Activated CD4-positive, CD25-positive, alpha-beta regulatory T cell treated with anti-CD3 and anti-CD28 coated beads, Interleukin-2, amount 50 U/mL, for 24 hours (primary cell): ENCODE data around the gene KIF1C.
"Not testable (repeated sequence)": the region's sequence is repeated elsewhere in the genome, so short reads cannot be mapped to it uniquely, and the experiment has no call there.

ENCODE experiments used
- ATAC-seq, 2 donors: fragments of 150-1000 bp; cut with Tn5 transposase; one replicate each; pipeline ENCODE4 v1.10.0; 2021; ENCODE audit warnings: mild to moderate bottlenecking in 1 of 2, moderate library complexity in 1 of 2

The KIF1C gene

DNA sequence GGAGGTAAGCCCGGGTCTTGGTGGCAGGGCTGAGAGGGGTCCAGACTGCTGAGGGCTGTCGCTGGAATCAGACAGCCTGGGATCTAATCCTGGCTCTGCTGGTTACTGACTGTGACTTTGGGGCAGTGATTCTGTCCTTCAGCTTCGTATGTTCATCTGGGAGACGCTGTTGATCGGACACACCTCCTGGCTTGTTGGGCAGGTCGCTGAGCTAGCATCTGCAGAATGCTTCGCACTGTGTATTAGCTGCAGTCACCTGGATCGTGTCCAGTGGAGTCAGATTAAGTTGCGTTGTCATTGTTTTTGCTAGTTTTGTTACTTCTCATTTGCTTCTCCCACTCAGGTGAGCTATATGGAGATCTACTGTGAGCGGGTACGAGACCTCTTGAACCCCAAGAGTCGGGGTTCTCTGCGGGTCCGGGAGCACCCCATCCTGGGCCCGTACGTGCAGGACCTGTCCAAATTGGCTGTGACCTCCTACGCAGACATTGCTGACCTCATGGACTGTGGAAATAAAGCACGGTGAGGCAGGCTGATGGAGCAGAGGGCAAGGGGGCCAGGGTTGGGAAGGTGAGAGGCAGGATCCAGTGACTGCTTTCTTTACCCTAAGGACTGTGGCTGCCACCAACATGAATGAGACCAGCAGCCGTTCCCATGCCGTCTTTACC, 4.5 kb downstream of the KIF1C start:
- no peak for ATAC-seq

DNA sequence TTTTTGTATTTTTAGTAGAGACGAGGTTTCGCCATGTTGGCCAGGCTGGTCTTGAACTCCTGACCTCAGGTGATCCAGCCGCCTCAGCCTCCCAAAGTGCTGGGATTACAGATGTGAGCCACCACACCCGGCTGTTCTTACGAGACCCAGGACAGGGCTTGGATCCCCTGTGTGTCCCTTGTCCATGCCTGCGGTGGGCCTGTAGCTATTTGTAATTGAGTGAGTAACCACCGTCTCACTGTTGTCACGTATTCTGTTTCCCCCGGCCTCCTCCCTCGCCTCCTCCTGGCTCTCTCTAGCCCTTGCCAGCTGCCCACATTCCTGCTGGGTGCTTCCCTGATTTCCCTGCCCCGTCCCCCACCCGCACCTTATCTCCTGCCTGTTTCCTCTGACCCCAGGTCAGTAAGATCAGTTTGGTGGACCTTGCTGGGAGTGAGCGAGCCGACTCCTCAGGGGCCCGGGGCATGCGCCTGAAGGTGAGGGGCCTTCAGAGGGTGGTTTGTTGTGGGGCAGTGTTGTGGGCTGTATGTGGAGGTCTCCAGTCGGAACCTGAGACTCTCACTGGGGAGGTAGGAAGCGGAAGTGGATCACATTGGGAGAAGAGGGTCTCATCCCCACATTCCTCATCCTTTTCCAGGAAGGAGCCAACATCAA, 5.6 kb downstream of the KIF1C start:
- ATAC-seq = no peak

DNA sequence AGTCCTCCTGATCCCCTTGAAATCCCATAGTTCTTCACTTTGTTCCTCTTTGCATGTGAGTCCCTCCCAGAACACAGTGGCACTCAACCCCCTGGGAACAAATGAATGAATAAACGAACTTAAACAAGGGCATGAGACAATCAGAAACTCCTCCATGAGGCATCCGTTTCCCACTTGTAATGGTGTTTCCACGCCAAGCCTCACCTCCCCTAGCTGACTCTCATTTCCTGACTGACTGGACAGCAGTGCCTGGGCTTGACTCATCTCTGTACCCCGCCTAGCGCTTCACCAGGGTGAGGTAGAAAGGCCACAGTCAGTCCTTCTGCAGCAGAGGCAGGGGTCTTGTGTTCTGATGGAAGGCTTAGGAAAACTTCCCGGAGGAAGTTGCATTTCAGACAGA, 14.2 kb downstream of the KIF1C start:
- ATAC-seq = peak; percentile 55 to 76

DNA sequence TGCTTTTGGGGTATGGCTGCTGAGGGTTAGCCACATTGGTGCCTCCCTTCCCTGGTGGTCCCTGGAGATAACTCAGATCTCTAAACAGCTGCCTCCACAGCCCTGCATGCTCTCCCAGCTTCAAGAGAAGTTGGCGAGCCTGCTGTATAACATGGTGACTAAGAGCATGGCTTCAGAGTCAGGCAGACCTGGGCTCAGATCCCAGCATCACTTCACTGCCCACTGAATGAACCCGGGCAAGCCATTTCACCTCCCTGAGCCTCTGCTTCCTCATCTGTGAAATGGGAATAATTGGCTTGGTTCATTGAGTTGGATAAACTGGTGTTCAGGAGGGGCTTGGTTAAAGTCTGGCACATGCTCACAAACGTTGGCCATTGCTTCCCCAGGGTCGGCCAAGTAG, 16.6 kb downstream of the KIF1C start:
- ATAC-seq = no peak

DNA sequence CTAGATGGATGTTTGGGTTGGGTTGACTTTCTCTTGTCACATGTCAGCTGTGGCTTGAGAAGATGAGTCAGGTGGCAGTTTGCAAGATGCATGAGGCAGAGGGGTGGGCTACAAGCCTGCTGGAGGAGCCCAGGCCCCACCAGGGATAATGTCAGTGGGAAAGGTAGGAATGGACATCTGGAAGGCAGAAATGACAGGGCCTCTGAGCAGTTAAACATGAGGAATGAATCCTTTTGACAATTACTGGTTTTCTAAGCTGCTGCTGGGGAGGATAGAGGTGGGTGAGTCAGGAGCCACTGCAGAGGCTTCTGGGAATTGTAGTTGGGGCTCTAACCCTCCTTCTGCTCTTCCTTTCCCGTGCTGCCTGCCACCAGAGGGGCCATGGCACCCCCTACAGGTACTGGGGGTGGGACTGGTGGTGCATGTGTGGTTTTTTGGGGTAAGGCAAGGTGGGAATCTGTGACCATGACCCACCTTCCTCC, 21.8 kb downstream of the KIF1C start:
- peak; percentile 90 to 91 for ATAC-seq

DNA sequence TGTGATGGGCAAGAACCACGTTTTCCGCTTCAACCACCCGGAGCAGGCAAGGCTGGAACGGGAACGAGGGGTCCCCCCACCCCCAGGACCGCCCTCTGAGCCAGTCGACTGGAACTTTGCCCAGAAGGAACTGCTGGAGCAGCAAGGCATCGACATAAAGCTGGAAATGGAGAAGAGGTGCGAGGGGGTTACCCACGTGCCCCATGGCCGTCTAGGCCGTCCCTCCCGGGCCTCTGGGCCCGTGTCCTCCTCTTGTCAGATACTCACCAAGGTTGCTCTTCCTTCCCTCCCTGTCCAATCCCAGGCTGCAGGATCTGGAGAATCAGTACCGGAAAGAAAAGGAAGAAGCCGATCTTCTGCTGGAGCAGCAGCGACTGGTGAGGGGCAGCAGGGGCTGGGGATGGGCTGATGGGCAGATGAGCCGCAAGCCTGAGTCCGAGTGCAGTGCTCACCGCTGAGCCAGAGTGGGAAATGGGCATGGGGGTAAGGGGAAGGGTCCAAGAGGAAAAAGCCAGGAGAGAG, 22.8 kb downstream of the KIF1C start:
- ATAC-seq = no peak

DNA sequence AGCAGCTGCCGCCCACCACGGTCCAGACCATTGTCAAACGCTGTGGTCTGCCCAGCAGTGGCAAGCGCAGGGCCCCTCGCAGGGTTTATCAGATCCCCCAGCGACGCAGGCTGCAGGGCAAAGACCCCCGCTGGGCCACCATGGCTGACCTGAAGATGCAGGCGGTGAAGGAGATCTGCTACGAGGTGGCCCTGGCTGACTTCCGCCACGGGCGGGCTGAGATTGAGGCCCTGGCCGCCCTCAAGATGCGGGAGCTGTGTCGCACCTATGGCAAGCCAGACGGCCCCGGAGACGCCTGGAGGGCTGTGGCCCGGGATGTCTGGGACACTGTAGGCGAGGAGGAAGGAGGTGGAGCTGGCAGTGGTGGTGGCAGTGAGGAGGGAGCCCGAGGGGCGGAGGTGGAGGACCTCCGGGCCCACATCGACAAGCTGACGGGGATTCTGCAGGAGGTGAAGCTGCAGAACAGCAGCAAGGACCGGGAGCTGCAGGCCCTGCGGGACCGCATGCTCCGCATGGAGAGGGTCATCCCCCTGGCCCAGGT, 24.5 kb downstream of the KIF1C start:
- no peak for ATAC-seq

DNA sequence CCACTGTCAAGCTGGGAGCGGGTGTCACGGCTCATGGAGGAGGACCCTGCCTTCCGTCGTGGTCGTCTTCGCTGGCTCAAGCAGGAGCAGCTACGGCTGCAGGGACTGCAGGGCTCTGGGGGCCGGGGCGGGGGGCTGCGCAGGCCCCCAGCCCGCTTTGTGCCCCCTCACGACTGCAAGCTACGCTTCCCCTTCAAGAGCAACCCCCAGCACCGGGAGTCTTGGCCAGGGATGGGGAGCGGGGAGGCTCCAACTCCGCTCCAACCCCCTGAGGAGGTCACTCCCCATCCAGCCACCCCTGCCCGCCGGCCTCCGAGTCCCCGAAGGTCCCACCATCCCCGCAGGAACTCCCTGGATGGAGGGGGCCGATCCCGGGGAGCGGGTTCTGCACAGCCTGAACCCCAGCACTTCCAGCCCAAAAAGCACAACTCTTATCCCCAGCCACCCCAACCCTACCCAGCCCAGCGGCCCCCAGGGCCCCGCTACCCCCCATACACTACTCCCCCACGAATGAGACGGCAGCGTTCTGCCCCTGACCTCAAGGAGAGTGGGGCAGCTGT, 25.9 kb downstream of the KIF1C start:
- ATAC-seq = no peak

DNA sequence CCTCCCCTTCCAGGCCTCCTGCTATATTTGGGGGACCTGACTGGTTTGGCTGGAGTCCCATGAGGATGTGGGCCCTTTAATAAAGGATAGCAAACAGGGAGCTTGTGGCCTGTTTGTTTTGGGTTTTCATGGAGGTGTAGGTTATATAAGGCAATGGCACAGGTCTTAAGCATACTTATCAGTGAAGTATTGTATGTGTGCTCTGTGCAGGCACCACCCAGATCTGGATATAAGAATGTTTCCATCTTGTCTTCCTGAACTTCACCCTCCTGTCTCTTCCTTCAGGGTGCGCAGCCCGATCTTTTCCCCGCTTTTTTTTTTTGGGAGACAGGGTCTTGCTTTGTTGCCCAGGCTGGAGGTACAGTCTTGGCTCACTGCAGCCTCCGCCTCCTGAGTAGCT, 26.9 kb downstream of the KIF1C start:
- ATAC-seq = no peak

DNA sequence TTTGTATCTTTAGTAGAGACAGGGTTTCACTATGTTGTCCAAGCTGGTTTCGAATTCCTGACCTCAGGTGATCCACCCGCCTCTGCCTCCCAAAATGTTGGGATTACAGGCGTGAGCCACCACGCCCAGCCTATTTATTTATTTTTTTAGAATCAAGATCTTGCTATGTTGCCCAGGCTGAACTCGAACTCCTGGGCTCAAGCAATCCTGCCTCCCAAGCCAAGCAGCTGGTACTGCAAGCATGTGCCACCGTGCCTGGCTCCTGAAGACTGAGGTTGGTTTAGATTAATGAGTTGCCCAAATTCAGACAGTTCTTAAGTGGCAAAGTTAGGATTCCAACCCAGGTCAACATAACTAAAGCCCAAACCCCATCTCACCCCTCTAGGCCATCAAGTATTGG, 29.5 kb downstream of the KIF1C start:
- ATAC-seq = no peak

DNA sequence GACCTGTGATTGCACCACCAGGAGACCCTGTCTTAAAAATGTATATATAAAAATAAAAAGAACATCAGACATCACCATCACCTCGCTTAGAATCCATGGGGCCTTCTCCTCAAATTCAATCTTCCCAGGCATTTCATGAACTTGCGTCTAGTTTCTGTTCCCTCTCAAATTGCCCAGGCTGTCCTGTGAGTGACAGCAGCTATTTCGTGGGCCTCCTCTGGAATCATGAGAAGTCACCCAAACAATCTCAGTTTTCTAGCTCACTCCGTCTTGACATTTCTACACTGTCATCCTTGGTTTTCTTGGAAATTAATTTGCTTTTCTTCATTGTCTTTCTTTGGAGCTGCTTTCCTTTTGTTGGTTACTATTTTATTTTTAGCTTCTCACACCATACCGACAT, 30.2 kb downstream of the KIF1C start:
- ATAC-seq = no peak

DNA sequence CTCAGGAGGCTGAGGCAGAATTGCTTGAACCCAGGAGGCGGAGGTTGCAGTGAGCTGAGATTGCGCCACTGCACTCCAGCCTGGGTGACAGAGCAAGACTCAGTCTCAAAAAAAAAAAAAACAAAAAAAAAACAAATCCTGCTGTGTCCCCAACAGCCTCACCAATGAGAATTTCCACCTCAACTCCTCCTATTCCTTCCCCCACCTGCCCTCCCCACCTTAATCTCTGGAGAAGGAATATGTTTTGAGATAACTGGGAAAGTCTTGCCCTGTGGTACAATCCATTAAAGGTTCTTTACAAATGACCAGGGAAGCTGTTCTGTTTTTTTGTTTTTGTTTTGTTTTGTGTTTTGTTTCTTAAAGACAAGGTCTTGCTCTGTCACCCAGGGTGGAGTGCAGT, 32.4 kb downstream of the KIF1C start:
- ATAC-seq = not testable (repeated sequence)

DNA sequence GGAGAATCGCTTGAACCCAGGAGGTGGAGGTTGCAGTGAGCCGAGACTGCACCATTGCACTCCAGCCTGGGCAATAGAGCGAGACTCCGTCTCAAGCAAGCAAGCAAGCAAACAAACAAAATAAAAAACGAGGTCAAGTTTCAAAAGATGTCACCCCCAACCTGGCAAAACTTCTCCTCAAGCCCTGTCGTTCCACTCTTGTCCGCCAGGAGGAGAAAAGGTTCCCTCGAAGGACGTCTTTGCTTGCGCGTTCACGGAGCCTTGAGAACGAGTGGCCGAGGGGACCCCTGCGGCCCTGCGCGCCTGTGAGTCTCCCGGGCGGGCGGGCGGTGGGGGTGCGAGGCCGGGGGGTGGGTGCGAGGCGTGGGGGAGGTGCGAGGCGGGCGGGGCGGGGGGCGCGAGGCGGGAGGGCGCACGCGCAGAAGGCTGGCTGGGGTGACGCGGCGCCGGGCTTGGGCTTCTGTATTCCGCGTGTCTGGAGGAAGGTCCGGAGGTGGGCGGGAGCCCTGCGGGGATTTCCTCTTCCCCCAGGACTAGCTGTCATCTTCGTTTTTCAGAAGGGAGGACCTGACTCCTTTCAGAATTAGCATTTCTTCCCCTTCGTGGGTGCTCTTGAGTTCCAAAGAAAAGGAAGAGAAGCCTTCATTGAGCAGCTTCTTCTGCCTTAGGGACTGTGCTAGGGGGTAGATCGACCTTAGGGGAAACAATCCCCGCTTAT, 33.8 kb downstream of the KIF1C start:
- peak; percentile 86 to 89 for ATAC-seq

DNA sequence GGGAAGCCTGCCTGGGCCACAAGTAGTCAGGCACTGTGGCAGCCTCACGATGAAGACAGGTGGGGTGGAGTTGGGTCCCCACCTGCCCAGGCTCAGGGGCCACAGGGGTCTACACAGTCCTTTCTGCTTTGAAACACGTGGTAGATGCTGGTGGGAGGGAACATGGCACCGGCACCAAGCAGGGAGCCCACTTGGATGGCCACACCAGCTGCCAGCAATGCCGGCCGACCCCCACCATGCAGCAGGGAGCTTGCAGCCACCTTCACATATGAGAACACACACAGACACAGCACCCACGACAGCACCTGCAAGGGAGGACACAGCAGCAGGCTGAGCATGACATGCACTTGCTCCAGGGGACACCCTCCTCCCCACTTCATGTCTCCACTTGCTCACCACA, 35.1 kb downstream of the KIF1C start:
- no peak for ATAC-seq

DNA sequence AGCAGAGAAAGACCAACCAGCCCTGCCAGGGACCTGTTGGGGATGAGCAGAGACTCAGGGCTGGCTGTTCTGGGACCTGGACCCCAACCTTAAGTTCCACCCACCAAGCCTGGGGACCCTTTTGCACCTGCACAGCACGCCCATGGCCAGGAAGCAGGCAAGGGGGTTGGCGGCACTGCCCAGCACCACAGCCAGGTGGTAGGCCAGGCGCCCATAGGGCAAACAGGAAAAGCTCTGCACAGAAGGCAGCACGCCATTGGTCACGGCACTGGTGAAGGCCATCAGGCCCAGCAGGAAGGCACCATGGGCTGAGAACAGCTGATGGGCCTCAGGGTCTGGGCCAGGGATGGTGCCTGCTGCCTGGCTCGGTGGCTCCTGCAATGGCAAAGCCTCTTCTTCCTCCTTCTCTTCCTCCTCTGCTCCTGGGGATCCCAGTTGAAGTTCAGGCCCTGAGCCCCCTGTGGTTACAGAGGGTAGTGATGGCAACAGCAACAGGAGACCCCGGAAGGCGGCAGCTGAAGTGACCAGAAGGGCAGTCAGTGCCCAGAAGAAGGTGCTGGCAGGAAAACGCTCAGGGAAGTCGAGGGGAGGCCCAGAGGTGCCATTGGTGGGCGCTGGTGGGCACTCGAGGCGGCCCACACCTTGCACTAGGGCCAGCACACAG, 35.7 kb downstream of the KIF1C start:
- ATAC-seq = no peak

DNA sequence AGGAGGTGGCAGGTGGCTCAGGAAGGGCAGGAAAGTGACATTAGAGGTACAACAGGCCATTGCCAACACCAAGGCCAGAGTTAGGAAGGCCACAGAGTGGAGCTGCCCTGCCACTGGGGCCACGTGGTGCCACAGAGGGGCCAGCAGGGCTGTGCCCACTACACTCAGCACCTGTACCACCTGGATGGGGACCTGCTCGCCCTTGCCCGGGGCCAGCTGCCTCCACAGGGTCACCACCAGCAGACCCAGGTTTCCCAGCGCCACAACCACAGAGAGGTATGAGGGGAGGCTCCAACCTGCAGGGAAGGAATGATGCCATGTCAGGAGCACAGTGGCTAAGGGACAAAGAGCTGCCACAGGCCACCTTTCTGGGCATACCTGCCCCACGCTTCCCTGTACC, 36.3 kb downstream of the KIF1C start:
- ATAC-seq = no peak

DNA sequence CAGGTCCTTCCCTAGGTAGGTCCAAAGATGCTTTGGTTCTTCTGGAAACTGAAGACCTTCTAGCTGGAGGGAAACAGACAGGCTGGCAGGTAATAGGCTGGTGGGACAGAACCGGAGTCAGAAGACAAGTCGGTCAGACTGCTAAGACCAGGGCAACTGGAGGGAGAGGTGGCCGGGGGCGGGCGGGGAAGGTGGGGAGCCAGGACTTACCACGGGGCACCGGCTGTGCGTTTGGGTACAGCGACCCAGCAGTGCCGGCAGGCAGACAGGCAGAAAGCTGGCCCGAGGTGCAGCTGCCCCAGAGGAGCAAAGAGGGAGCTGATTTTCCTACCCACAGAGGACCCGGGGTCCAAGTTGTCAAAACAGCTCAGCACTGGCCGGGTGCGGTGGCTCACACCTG, 36.9 kb downstream of the KIF1C start:
- no peak for ATAC-seq

DNA sequence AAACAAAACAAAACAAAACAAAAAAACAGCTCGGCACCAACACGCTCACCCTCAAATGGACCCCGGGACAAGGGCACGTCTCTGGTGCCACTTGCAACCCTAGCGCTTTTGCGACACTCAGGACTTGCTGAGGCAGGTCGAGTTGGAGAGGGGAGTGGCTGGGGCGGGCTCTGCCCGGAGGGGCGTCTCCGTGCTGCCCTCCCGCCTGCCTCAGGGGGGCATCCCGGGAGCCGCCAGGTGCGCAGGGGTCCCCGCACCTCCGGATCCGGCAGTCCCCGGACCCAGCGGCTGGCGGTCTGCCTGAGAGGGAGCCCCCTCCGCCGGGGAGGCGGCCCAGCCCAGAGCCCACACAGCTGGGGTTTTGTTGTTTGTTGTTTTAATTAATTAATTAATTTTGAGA, 37.6 kb downstream of the KIF1C start, which contains the start of gene SLC52A1:
Gene SLC52A1 (minus strand): TSS at position 112 of the 400 bp plus-strand sequence. CDS start 820 bp downstream, outside the sequence.
- no peak for ATAC-seq

DNA sequence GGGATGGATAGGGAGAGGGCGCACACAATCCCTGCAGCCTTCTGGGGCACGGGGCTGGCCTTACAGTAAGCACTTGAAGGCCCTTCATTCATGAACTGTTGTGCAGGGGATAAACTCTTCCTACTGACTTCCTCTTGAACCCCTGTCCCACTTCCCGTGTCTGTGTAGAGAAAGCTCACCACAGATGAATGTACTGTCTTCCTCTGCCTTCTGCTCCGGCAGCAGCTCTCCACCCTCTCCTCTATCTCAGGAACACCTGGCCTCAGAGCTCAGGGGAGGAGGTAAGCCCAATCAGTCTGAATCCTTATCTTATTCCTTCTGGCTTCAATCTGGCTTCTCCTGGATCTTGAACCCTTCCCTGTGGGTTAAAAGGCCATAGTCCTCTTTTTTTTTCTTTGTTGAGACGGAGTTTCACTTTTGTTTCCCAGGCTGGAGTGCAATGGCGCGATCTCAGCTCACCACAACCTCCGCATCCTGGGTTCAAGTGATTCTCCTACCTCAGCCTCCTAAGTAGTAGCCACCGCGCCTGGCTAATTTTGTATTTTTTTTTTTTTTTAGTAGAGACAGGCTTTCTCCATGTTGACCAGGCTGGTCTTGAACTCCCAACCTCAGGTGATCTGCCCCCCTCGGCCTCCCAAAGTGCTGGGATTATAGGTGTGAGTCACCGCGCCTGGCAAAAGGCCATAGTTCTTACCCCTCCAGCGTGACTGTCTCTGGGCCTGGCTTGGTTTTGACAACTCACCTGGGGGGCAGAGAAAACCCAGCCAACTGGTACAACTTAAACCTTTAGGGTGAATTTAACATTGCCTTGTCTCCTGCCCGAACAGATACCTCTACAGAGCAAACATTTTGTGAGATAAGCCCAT, 44.6 kb downstream of the KIF1C start:
- peak in 1 of 2 donors; percentile 17 for ATAC-seq

DNA sequence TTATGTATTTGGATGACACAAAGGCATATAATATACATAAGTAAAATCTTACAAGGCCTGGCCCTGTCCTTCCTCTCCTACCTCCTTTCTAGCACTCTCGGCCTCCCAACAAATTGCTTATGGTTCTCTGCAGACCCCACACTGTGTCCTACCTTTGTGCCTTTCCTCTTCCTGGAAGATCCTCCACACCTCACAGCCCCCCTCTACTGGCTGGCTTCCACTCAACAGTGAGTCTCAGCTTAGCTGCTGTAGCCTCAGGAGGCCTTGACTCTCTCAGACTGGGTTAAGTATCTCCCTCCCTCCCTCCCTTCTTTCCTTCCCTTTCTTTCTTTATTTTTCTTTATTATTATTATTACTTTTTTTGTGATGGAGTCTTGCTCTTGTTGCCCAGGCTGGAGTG, 45.8 kb downstream of the KIF1C start:
- no peak for ATAC-seq

DNA sequence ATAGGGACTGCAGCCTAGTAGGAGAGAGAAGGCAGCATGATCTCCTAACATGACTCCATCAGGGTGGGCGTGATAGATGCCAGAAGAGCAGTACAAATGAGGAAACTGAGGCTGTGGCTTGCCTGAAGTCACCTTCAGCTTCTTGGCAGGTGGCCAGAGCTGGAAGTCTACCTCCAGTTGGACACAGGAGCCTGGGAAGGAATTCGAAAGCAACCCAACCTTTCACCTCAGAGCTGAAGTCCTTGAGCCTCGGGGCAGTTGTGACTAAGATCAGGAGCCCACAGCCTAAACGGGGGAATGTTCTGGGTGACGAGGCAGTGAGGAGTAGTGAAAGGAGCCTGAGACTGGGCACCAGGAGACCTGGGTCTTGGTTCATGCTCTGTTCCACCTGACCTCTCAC, 46.9 kb downstream of the KIF1C start:
- ATAC-seq = no peak
